Naive thymus-derived CD8-positive, alpha-beta T cell (primary cell): ENCODE results near the gene CAMK1D. TPM values are rescaled to one million over a fixed set of nuclear protein-coding genes. Genes with fewer than 3 reads are reported as not detected.

Experiments
- ATAC-seq, 2 donors: fragments of 150-1000 bp; cut with Tn5 transposase in 1 of 2; sonication (Bioruptor Pico), chemical (Tn5 transposase) in 1 of 2; 1 replicate in 1 of 2; 2 replicates in 1 of 2; pipeline ENCODE4 v1.10.0; 2021; ENCODE audit warnings: mild to moderate bottlenecking in 2 of 2, moderate library complexity in 2 of 2
- POLR2A ChIA-PET: fragments of 350-600 bp; sonication (Branson Sonifier 250); formaldehyde crosslinking; loops from one replicate; lab custom pipeline; 2021; ENCODE audit warnings: antibody characterized with exemption; lab: Charles Lee
- DNase-seq, 10 donors: peaks; one replicate each; pipeline versions ENCODE4 v3.0.0 to v3.0.0-alpha.2; 2020 to 2022
- H3K27ac Mint-ChIP-seq, 10 donors: one replicate each; pipeline ENCODE4 v1.8.0; 2020 to 2022; ENCODE audit warnings: mild to moderate bottlenecking in 10 of 10, mixed read lengths in 10 of 10, moderate library complexity in 4 of 10, inconsistent platforms in 1 of 10
- H3K27me3 Mint-ChIP-seq, 5 donors: one replicate each; pipeline ENCODE4 v1.8.0; 2021 to 2022; ENCODE audit warnings: mixed read lengths in 5 of 5
- H3K36me3 Mint-ChIP-seq, 3 donors: one replicate each; pipeline ENCODE4 v1.8.0; 2020 to 2022; ENCODE audit warnings: mixed read lengths in 3 of 3, mild to moderate bottlenecking in 2 of 3, inconsistent platforms in 1 of 3
- H3K4me1 Mint-ChIP-seq, 4 donors: one replicate each; pipeline ENCODE4 v1.8.0; 2021 to 2022; ENCODE audit warnings: mixed read lengths in 4 of 4
- H3K4me3 Mint-ChIP-seq, 10 donors: one replicate each; pipeline ENCODE4 v1.8.0; 2020 to 2022; ENCODE audit warnings: mild to moderate bottlenecking in 10 of 10, mixed read lengths in 10 of 10, moderate library complexity in 6 of 10, inconsistent platforms in 1 of 10
- H3K9me3 Mint-ChIP-seq, 9 donors: one replicate each; pipeline ENCODE4 v1.8.0; 2020 to 2022; ENCODE audit warnings: mixed read lengths in 9 of 9, mild to moderate bottlenecking in 3 of 9, inconsistent platforms in 1 of 9, moderate library complexity in 1 of 9
- polyA plus RNA-seq, 3 donors: library from polyadenylated mRNA; unstranded; fragments of 300-500 nt; fragmentation: Illumina TruSeq; gene quantifications; one replicate each; pipeline ENCODE4 v1.2.3, GENCODE V29; 2021
- total RNA-seq, 8 experiments: library from RNA in 2 of 8; stranded (reverse) in 2 of 8; gene quantifications; one replicate each; pipeline ENCODE4 v1.2.3 and lab custom pipeline; 2021 to 2026

Gene CAMK1D
- total and polyA plus RNA-seq, 5 experiments from 2014 or later = 7.5 to 18.5 (median 12.3) TPM

DNA sequence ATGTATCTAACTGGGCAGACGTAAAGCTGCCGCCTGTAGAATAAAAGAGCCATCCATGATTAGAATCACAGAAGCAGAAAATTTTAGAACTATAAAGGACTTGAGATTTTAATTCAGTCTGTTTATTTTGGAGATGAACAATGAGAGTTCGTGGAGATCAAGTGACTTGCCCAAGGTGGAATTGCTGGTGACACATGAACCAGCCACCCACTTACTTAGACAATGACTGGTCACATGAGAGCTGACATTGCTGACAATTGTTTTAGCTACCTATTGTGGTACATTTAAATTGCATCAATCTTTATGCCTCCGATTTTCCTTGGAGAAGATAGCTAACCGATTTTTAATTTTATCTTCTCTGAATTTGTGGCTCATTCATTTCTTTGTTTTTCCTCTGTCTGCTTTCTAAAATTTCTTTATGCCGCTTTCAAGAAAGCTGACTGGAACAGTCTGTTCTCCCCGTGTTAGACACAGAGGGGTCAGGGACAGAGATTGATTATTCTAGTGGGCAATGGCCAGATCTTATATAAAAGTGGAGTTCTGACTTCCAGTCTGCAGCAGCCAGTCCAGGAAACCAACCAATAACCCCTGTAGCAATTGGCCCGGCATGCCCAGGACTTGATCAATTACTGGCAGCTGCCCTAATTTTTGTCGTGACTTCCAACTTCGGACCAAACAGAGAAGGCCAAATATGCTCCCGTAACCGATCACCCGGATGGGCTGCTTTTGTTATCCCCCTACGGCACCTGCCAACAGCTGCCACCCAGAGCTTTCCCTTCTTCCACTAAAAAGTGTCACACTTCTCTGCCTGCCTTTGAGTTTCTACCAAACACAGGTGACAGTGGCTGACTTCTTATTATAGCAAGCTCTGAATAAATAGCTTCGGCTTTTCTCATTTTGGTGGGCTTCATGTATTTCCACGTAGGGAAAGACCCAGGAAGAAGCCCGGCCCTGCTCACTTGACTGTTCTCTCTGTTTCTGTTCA is 241.6 kb downstream of the CAMK1D start:
- Mint-ChIP-seq H3K4me3 (peak overlapping the region in 8 of 10 donors; percentile 12 to 65 (median 44)), H3K27me3 (no peaks in the 10 kb centered on the region), H3K27ac (peak overlapping the region; percentile 19 to 85 (median 71)), H3K9me3 (peaks cover 0 to 8% (median 3%) of the 10 kb centered on the region in 9 donors), H3K36me3 (peaks cover 0 to 9% (median 0%) of the 10 kb centered on the region in 3 donors), H3K4me1 (peaks cover 48 to 85% (median 85%) of the 10 kb centered on the region in 4 donors)
- POLR2A ChIA-PET = interaction anchor here (0.6 to 2.5 kb wide), 2 partner anchors 15 to 59 kb away, joined by 3 to 11 read pairs; no protein-coding TSS in a partner anchor
- ATAC-seq (no peak), DNase-seq (no peak)

DNA sequence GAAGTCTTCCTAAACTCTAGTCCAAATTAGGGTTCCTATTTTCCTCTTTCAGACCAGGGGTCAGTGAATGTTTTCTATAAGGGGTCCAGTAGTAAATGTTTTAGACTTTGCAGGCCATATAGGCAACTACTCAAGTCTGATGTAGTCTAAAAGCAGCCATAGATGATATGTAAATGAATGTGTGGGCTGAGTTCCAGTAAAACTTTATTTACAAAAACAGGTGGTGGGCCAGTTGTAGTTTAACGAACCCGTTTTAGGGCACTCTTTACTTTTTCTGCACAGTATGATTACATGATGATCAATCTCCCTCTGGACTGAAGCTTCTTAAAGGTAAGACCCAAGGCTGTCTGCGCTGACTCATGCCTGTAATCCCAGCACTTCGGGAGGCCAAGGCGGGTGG is 243.6 kb downstream of the CAMK1D start:
- peak overlapping the region in 7 of 10 donors; percentile 14 to 92 (median 56) for H3K27ac Mint-ChIP-seq
- POLR2A ChIA-PET = interaction anchor here (1.3 kb wide), 1 partner anchor 13 kb away, joined by 3 read pairs; no protein-coding TSS in a partner anchor
- peaks cover 0 to 10% (median 0%) of the 10 kb centered on the region in 3 donors for H3K36me3 Mint-ChIP-seq
- H3K27me3 Mint-ChIP-seq = no peaks in the 10 kb centered on the region
- ATAC-seq (no peak), DNase-seq (no peak)
- peaks cover 0 to 6% (median 2%) of the 10 kb centered on the region in 9 donors for H3K9me3 Mint-ChIP-seq
- H3K4me1 Mint-ChIP-seq = peaks cover 44 to 85% (median 83%) of the 10 kb centered on the region in 4 donors
- no peak overlapping the region for H3K4me3 Mint-ChIP-seq

- ATAC-seq (peak; percentile 75 to 84), DNase-seq (peak in 5 of 10 donors; percentile 11 to 41 (median 37))
- peaks cover 0 to 15% (median 0%) of the 10 kb centered on the region in 3 donors for H3K36me3 Mint-ChIP-seq
- H3K9me3 Mint-ChIP-seq = peaks cover 0 to 6% (median 2%) of the 10 kb centered on the region in 9 donors
- H3K27ac Mint-ChIP-seq = peak overlapping the region; percentile 85 to 96 (median 90)
- POLR2A ChIA-PET = interaction anchor here (1.0 to 2.2 kb wide), 2 partner anchors 11 to 244 kb away, joined by 3 to 8 read pairs; no protein-coding TSS in a partner anchor
- H3K27me3 Mint-ChIP-seq = no peaks in the 10 kb centered on the region
- peak overlapping the region in 9 of 10 donors; percentile 26 to 83 (median 69) for H3K4me3 Mint-ChIP-seq
- H3K4me1 Mint-ChIP-seq = peaks cover 42 to 83% (median 72%) of the 10 kb centered on the region in 4 donors
These were observed 245.1 kb downstream of the CAMK1D start for GRCh38 chr10:12594448-12594944.

- Mint-ChIP-seq H3K36me3 (peaks cover 0 to 26% (median 0%) of the 10 kb centered on the region in 3 donors), H3K27me3 (no peaks in the 10 kb centered on the region), H3K9me3 (peaks cover 0 to 6% (median 2%) of the 10 kb centered on the region in 9 donors), H3K4me3 (peak overlapping the region in 7 of 10 donors; percentile 7 to 45 (median 41)), H3K4me1 (peaks cover 32 to 72% (median 60%) of the 10 kb centered on the region in 4 donors), H3K27ac (peak overlapping the region; percentile 1 to 86 (median 64))
- ATAC-seq (no peak), DNase-seq (no peak)
- POLR2A ChIA-PET = interaction anchor here (0.9 to 2.2 kb wide), 3 partner anchors 8 to 10 kb away, joined by 4 to 8 read pairs (median 5); no protein-coding TSS in a partner anchor
These were observed 246.7 kb downstream of the CAMK1D start for GRCh38 chr10:12595936-12596576.

- no peak for ATAC-seq
- no peak for DNase-seq
- H3K4me1 Mint-ChIP-seq = peaks cover 28 to 71% (median 59%) of the 10 kb centered on the region in 4 donors
- POLR2A ChIA-PET = no interaction called here
- peak overlapping the region in 1 of 10 donors; percentile 38 for H3K4me3 Mint-ChIP-seq
- peak overlapping the region in 1 of 10 donors; percentile 68 for H3K27ac Mint-ChIP-seq
- no peaks in the 10 kb centered on the region for H3K27me3 Mint-ChIP-seq
- peaks cover 0 to 6% (median 2%) of the 10 kb centered on the region in 9 donors for H3K9me3 Mint-ChIP-seq
- peaks cover 0 to 26% (median 0%) of the 10 kb centered on the region in 3 donors for H3K36me3 Mint-ChIP-seq
These were observed 247.8 kb downstream of the CAMK1D start for GRCh38 chr10:12597176-12597575.

GRCh38 chr10:12597788-12598765 is 248.7 kb downstream of the CAMK1D start:
- peak overlapping the region in 2 of 10 donors; percentile 36 to 38 for H3K4me3 Mint-ChIP-seq
- peaks cover 0 to 26% (median 0%) of the 10 kb centered on the region in 3 donors for H3K36me3 Mint-ChIP-seq
- H3K27ac Mint-ChIP-seq = peak overlapping the region in 4 of 10 donors; percentile 52 to 86 (median 62)
- peaks cover 26 to 64% (median 56%) of the 10 kb centered on the region in 4 donors for H3K4me1 Mint-ChIP-seq
- no peak for ATAC-seq
- no peak for DNase-seq
- H3K27me3 Mint-ChIP-seq = no peaks in the 10 kb centered on the region
- peaks cover 0 to 6% (median 2%) of the 10 kb centered on the region in 9 donors for H3K9me3 Mint-ChIP-seq
- POLR2A ChIA-PET = no interaction called here

DNA sequence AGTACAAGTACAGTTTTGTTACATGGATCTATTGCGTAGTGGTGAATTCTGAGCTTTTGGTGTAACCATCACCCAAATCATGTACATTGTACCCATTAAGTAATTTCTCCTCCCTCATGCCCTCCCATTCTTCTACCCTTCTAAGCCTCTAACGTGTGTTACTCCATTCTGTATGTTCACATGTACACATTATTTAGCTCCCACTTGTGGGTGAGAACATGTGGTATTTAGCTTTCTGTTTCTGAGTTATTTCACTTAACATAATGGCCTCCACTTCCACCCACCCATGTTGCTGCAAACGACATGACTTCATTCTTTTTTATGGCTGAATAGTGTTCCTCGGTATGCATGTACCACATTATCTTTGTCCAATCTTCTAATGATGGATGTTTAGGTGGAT is 251.3 kb downstream of the CAMK1D start:
- no peak for DNase-seq
- POLR2A ChIA-PET = interaction anchor here (0.6 kb wide), 1 partner anchor 258 kb away, joined by 4 read pairs; no protein-coding TSS in a partner anchor
- ATAC-seq = no peak
- peaks cover 0 to 21% (median 0%) of the 10 kb centered on the region in 3 donors for H3K36me3 Mint-ChIP-seq
- peaks cover 0 to 4% (median 0%) of the 10 kb centered on the region in 9 donors for H3K9me3 Mint-ChIP-seq
- no peaks in the 10 kb centered on the region for H3K27me3 Mint-ChIP-seq
- peaks cover 19 to 52% (median 45%) of the 10 kb centered on the region in 4 donors for H3K4me1 Mint-ChIP-seq
- no peak overlapping the region for H3K4me3 Mint-ChIP-seq
- H3K27ac Mint-ChIP-seq = peak overlapping the region in 1 of 10 donors; percentile 3

- POLR2A ChIA-PET = no interaction called here
- H3K4me1 Mint-ChIP-seq = peaks cover 16 to 49% (median 44%) of the 10 kb centered on the region in 4 donors
- H3K36me3 Mint-ChIP-seq = peaks cover 0 to 16% (median 0%) of the 10 kb centered on the region in 3 donors
- peak overlapping the region in 4 of 10 donors; percentile 27 to 70 (median 38) for H3K27ac Mint-ChIP-seq
- no peak for DNase-seq
- ATAC-seq = no peak
- no peaks in the 10 kb centered on the region for H3K27me3 Mint-ChIP-seq
- H3K9me3 Mint-ChIP-seq = no peaks in the 10 kb centered on the region
- H3K4me3 Mint-ChIP-seq = no peak overlapping the region
These were observed 253.2 kb downstream of the CAMK1D start for GRCh38 chr10:12602521-12602920.

GRCh38 chr10:12603766-12604470 is 254.6 kb downstream of the CAMK1D start:
- H3K9me3 Mint-ChIP-seq = no peaks in the 10 kb centered on the region
- H3K27ac Mint-ChIP-seq = peak overlapping the region in 9 of 10 donors; percentile 36 to 98 (median 58)
- ATAC-seq = no peak
- peaks cover 0 to 13% (median 0%) of the 10 kb centered on the region in 3 donors for H3K36me3 Mint-ChIP-seq
- H3K4me1 Mint-ChIP-seq = peaks cover 11 to 39% (median 36%) of the 10 kb centered on the region in 4 donors
- POLR2A ChIA-PET = interaction anchor here (0.8 kb wide), 1 partner anchor 8 kb away, joined by 4 read pairs; no protein-coding TSS in a partner anchor
- peak overlapping the region in 1 of 10 donors; percentile 59 for H3K4me3 Mint-ChIP-seq
- DNase-seq = no peak
- H3K27me3 Mint-ChIP-seq = no peaks in the 10 kb centered on the region
